Right lobe of liver (tissue), 6 donors: ENCODE measurements around the gene MYL10. TPM values are rescaled to one million over a fixed set of nuclear protein-coding genes. Genes with fewer than 3 reads are reported as not detected.

Experiments
- ATAC-seq, 4 donors: fragments of 200-7000 bp; cut with Tn5 transposase; one replicate each; pipeline ENCODE4 v1.9.1; 2020; ENCODE audit warnings: mild to moderate bottlenecking in 4 of 4, moderate library complexity in 4 of 4
- DNase-seq, 3 donors: peaks; one replicate each; pipeline ENCODE4 v3.0.0-alpha.2; 2020
- H3K27ac ChIP-seq, 3 donors: fragments of 200-600 bp; one replicate each; pipeline ENCODE4 v1.8.0; 2022
- H3K27me3 ChIP-seq, 2 donors: fragments of 200-600 bp; one replicate each; pipeline ENCODE4 v1.8.0; 2022
- H3K36me3 ChIP-seq, 4 donors: fragments of 200-600 bp; sonication (generic) in 1 of 4; one replicate each; pipeline versions ENCODE4 v1.5.1 to v1.8.0; 2017 to 2022; ENCODE audit warnings: control low read depth in 1 of 4
- H3K4me1 ChIP-seq, 4 donors: fragments of 200-600 bp; sonication (generic) in 1 of 4; one replicate each; pipeline versions ENCODE4 v1.5.1 to v1.8.0; 2017 to 2022; ENCODE audit warnings: control low read depth in 1 of 4
- H3K4me3 ChIP-seq, 3 donors: fragments of 200-600 bp; one replicate each; pipeline ENCODE4 v1.8.0; 2022
- H3K9me3 ChIP-seq, 4 donors: fragments of 200-600 bp; sonication (generic) in 1 of 4; one replicate each; pipeline versions ENCODE4 v1.5.1 to v1.8.0; 2017 to 2022; ENCODE audit warnings: control low read depth in 1 of 4
- POLR2A ChIP-seq: fragments of 450-650 bp; IDR thresholded peaks from one replicate; pipeline ENCODE4 v1.6.1; 2017; ENCODE audit warnings: antibody characterized with exemption, mild to moderate bottlenecking
- whole genome bisulfite sequencing: methylation state at CpG from one replicate; pipeline ENCODE4 v1.1.6; 2018; ENCODE audit warnings: low coverage, low lambda C conversion rate; ENCODE audit not compliant: insufficient coverage; ENCODE audit errors: missing lambda C conversion rate; 5-methylcytosine and 5-hydroxymethylcytosine counted together
- intact Hi-C, 2 donors: fragments of 100-400 bp; cut with DNase I; formaldehyde crosslinking; loops; one replicate each; pipeline versions ENCODE4 v1.11.2 to v1.14.1; 2022
- total RNA-seq, 6 experiments: library from RNA; depleted of rRNA in 2 of 6; stranded (reverse); fragments of >200 nt in 2 of 6; fragmentation: NEBNext Ultra II Directional in 3 of 6; extraction: Animal tissue kit (Norgen Biotek cat#: 25700) in 3 of 6; gene quantifications; one replicate each; pipeline versions ENCODE4 v1.1.0 to v1.2.4, GENCODE V29; 2016 to 2023
- TF ChIP-seq, protein P1 (sequence below), 4 donors: fragments of 200-600 bp in 3 of 4; fragments of 450-650 bp in 1 of 4; IDR thresholded peaks; one replicate each; pipeline versions ENCODE4 v1.5.1 to v1.8.0; 2016 to 2022; ENCODE audit warnings: antibody characterized with exemption in 4 of 4, mild to moderate bottlenecking in 2 of 4
- donor health status: DM: no; HTN: yes; CAD: no.
- donor health status: DM: no; HTN: no; CAD: no.
- donor health status: DM: no; HTN: no; CAD: no.
- donor health status: DM: no; HTN: yes; CAD: no.
- donor health status: DM: no; HTN: yes; CAD: no.

Gene MYL10
- total RNA-seq, 6 experiments from 2014 or later = not detected

DNA sequence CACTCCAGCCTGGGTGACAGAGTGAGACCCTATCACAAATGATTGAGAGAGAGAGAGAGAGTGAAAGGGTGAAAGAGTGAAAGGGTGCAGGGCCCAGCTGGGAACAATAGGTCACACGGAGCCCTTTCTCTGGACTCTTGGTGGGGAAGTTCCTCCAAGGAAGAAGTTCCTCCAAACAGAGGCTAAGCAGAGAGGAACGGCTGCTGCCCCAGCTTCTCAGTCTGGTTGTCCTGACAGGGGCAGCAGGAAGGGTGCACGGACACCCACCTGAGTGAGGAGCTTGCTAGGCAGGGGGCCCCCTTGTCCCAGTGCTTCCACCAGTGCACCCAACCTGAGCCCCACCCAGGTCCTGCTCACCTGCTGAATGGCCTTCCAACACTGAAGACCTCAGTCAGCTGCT, 38.8 kb upstream of the MYL10 start:
- 67% methylated on average over 1 of the region's 3 CpGs for WGBS
- ATAC-seq (peak in 2 of 4 donors; percentile 23 to 31), DNase-seq (no peak)
- intact Hi-C loops = loop anchor here in 1 of 2 donors (10.0 kb wide), 1 partner anchor 113 kb away; no protein-coding TSS in a partner anchor
- H3K27me3 ChIP-seq = no peaks in the 10 kb centered on the region
- H3K4me3 ChIP-seq = no peak overlapping the region
- no peak overlapping the region for H3K27ac ChIP-seq
- no peaks in the 10 kb centered on the region for H3K9me3 ChIP-seq
- no peaks in the 10 kb centered on the region for H3K4me1 ChIP-seq
- H3K36me3 ChIP-seq = no peaks in the 10 kb centered on the region
- TF ChIP-seq, protein P1, sequence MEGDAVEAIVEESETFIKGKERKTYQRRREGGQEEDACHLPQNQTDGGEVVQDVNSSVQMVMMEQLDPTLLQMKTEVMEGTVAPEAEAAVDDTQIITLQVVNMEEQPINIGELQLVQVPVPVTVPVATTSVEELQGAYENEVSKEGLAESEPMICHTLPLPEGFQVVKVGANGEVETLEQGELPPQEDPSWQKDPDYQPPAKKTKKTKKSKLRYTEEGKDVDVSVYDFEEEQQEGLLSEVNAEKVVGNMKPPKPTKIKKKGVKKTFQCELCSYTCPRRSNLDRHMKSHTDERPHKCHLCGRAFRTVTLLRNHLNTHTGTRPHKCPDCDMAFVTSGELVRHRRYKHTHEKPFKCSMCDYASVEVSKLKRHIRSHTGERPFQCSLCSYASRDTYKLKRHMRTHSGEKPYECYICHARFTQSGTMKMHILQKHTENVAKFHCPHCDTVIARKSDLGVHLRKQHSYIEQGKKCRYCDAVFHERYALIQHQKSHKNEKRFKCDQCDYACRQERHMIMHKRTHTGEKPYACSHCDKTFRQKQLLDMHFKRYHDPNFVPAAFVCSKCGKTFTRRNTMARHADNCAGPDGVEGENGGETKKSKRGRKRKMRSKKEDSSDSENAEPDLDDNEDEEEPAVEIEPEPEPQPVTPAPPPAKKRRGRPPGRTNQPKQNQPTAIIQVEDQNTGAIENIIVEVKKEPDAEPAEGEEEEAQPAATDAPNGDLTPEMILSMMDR (IDR thresholded peaks at IDR 0.05) = no peak
- no peak for TF ChIP-seq POLR2A

DNA sequence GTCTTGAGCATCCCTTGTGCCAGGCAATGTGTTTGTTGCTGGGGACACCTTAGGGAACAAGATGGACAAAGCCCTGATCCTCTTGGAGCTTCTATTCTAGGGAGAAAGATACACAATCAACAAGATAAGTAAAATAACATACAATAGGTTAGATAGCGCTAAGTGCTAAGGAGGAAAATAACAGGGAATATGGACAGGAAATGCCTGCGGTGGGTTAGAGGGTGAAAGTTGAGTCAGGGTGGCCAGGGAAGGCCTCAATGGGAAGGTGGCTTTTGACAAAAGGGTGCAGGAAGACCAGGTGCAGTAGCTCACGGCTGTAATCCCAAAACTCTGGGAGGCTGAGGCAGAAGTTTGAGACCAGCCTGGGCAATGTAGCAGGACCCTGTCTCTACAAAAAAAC, 38.3 kb upstream of the MYL10 start:
- DNase-seq = no peak
- 89% methylated on average over 3 of the region's 3 CpGs for WGBS
- TF ChIP-seq POLR2A = no peak
- TF ChIP-seq, protein P1 (IDR thresholded peaks at IDR 0.05) = no peak
- no peak overlapping the region for H3K4me3 ChIP-seq
- ATAC-seq = no peak
- no peaks in the 10 kb centered on the region for H3K36me3 ChIP-seq
- intact Hi-C loops = loop anchor here in 1 of 2 donors (10.0 kb wide), 1 partner anchor 113 kb away; no protein-coding TSS in a partner anchor
- H3K27ac ChIP-seq = no peak overlapping the region
- no peaks in the 10 kb centered on the region for H3K4me1 ChIP-seq
- H3K9me3 ChIP-seq = no peaks in the 10 kb centered on the region
- no peaks in the 10 kb centered on the region for H3K27me3 ChIP-seq

DNA sequence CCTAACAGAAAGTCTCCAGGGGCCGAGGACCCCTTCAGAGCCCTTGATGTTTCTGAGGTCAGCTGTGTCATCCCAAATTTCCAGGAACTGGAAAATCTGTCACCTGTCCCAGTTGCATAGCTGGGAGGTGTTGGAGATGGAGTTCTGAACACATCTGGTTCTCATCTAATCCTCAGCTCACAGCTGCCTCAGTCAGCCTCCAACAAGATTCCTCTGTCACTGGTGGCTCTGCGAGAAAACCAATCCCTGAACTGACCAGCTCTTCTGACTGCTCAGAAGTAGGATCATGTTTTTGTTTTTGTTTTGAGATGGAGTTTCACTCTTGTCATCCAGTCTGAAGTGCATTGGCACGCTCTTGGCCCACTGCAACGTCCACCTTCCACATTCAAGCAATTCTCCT, 37.6 kb upstream of the MYL10 start:
- no peaks in the 10 kb centered on the region for H3K4me1 ChIP-seq
- H3K9me3 ChIP-seq = no peaks in the 10 kb centered on the region
- intact Hi-C loops = loop anchor here in 1 of 2 donors (10.0 kb wide), 1 partner anchor 112 kb away; no protein-coding TSS in a partner anchor
- H3K27me3 ChIP-seq = no peaks in the 10 kb centered on the region
- ATAC-seq (no peak), DNase-seq (no peak)
- H3K27ac ChIP-seq = no peak overlapping the region
- no peaks in the 10 kb centered on the region for H3K36me3 ChIP-seq
- TF ChIP-seq, protein P1 (IDR thresholded peaks at IDR 0.05) = no peak
- no peak for TF ChIP-seq POLR2A
- 88% methylated on average over 4 of the region's 4 CpGs for WGBS
- no peak overlapping the region for H3K4me3 ChIP-seq

DNA sequence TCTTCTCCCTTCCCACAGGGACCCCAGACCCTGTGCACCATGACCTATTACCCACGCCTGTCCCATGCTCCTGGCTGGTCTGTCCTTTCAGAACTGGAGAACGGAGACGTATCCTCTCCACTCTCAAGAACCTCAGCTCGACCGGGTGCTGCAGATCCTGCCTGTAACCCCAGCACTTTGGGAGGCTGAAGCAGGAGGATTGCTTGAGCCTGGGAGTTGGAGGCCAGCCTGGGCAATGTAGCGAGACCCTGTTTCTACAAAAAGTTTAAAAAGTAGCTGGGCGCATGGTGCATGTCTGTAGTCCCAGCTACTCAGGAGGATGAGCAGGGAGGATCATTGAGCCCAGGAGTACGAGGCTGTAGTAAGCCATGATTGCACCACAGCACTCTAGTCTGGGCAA, 37.2 kb upstream of the MYL10 start:
- DNase-seq = no peak
- Histone ChIP-seq H3K9me3 (no peaks in the 10 kb centered on the region), H3K27ac (no peak overlapping the region), H3K36me3 (no peaks in the 10 kb centered on the region), H3K4me1 (no peaks in the 10 kb centered on the region), H3K4me3 (no peak overlapping the region), H3K27me3 (no peaks in the 10 kb centered on the region)
- WGBS = 70% methylated on average over 7 of the region's 8 CpGs
- no peak for ATAC-seq
- intact Hi-C loops = loop anchor here in 1 of 2 donors (10.0 kb wide), 1 partner anchor 111 kb away; no protein-coding TSS in a partner anchor
- TF ChIP-seq, protein P1 (IDR thresholded peaks at IDR 0.05) = no peak
